ENCODE measurements around the gene CAPN11.

CAPN11 gene

DNA sequence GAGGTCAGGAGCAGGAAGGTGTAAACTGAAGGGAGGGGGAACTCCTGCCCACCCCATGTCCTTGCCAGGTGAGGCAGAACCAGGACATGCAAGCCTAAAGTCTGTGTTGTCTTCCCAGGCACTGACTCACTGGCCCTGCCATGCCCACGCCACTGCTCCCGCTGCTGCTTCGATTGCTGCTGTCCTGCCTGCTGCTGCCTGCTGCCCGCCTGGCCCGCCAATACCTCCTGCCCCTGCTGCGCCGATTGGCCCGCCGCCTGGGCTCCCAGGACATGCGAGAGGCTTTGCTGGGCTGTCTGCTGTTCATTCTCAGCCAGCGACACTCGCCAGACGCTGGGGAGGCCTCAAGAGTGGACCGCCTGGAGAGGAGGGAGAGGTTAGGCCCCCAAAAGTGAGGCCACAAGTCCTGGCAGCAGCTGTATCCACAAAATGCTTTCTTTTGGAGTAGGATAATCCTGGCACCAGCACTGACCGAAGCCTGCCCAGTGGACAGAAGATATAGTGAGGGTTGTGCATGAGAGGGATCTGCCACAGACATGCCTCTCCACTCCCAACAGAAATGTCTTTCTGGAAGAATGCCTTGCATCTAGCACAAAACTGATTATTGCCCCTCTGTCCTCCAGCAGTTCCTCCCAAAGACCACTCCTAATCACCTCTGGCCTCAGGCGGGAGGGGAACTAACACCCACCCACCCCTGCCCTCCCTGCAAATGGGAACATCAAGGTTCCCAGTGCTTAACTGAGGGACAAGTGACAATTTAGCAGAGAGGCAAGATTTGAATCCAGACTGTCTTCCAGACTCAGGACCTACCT, 58.9 kb downstream of the CAPN11 start:
- DNase-seq, result no peak

DNA sequence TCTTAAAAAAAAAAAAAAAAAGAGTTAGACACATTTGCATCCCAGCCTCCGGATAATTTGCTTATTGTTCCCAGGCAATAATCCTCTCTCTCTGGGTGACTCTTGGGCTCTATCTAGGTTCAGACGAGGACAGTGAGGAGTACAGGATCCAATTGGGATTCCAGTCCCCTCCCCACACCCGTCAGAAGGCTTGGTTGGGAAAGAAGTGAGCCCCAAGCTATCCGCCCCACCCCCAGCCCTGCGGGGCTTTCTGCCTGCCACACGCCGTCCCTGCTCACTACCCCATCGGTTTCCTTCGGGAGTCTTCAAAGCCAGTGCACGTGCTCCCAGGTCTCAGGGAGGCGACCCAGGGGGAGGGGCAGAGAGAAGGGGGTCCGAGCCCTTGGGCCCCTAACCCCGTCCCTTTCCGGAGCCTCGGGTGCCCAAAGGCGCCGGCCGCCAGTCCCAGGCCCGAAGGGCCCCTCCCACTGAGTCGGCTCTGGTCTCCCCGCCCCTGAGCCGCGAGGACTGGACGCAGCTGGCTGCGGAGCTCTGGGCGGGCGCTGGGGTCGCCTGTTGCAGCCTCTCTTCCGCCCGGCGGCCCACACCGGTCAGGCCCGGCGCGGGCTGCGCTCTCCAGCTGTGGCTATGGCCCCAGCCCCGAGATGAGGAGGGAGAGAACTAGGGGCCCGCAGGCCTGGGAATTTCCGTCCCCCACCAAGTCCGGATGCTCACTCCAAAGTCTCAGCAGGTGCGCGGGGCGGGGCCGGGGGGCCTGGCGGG, 60.6 kb downstream of the CAPN11 start:
- DNase-seq, result no peak

DNA sequence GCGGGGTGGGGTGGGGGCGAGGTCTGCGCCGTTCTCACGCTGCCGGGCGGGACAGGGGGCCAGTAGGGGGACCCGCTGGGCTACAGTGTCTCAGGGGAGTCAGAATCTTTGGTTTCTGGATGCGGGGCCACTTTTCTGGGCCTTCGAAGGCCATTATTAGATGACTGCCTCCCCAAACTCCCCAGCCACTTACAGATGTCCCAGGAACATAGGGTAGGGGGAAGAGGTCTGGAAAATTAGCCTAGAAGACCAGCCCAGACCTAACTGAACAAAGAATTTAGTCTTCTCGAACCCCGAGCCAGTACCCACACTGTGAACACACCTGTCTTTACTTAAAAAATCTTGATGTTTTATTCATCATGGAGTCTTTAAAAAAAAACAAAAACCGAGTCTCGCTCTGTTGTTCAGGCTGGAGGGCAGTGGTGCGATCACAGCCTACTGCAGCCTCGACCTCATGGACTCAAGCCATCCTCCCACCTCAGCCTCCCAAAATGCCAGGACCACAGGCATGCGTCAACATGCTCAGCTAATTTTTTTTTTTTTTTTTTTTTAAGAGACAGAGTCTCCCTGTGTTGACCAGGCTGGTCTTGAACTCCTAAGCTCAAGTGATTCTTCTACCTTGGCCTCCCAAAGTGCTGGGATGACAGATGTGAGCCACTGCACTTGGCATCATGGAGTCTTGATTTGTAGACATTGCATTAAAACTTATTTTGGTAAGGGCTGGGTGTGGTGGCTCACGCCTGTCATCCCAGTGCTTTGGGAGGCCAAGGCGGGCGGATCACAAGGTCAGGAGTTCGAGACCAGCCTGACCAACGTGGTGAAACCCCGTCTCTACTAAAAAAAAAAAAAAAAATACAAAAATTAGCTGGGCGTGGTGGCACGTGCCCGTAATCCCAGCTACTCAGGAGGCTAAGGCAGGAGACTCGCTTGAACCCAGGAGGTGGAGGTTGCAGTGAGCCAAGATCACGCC, 61.5 kb downstream of the CAPN11 start:
- no peak for DNase-seq

DNA sequence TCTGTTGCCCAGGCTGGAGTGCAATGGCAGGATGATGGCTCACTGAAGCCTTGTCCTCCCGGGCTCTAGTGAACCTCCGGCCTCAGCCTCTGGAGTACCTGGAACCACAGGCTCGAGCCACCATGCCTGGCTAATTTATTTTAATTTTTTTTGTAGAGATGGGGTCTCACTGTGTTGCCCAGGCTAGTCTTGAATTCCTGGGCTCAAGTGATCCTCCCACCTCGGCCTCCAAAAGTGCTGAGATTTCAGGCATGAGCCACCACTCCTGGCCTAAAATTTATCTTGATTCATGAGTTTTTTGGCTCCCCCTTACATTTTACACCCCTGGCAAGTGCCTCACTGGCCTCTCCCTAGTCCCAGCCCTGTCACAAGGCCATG, 62.3 kb downstream of the CAPN11 start:
- no peak for DNase-seq

DNA sequence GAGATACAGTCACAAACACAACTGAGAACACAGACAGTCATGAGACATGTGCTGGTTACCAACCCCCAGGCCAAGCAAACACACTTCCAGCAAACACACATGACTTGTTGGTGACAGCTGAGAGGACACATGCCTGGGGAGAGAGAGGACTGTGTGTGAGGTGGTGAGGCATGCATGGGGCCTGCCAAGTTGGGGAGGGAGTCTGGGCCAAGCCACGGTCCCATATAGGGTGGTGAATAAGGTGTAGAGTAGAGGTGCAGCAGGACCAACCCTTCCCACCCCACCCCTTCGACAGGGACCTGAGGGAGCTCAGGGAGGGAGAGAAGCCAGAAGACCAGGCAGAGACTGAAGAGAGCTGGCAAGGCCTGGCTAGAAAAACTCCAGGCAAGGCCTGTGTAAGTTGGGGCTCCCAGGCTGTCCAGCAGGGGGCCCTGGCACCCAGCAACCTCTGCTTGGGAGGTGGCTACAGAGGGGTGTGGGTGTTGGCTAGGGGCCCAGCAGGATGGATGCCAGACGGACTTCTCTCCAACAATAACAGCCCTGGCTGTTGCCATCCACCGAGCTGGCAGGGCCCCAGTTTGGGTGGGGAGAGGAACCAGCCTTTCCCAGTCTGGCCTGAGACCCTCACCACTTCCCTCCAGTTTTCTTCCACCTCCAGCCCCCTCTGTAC, 62.8 kb downstream of the CAPN11 start:
- DNase-seq, result peak; percentile 69

DNA sequence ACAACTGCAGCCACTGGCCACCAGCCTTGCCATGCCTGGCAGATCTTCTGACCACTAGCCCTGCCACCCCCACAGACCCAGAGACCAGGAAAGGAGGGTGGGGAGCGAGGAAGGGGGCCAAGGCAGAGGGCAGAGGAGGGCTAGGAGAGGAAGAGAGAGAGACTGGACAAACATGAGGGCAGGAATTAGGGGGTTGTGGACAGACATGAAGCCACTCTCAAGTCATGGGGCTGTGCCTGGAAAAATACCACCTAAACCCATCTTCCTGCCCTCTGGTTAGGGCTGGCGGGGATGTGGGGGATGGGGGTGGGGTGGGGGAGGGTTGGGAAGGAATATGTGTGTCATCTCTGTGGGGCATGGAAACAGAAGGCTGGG, 63.3 kb downstream of the CAPN11 start:
- DNase-seq, result no peak

DNA sequence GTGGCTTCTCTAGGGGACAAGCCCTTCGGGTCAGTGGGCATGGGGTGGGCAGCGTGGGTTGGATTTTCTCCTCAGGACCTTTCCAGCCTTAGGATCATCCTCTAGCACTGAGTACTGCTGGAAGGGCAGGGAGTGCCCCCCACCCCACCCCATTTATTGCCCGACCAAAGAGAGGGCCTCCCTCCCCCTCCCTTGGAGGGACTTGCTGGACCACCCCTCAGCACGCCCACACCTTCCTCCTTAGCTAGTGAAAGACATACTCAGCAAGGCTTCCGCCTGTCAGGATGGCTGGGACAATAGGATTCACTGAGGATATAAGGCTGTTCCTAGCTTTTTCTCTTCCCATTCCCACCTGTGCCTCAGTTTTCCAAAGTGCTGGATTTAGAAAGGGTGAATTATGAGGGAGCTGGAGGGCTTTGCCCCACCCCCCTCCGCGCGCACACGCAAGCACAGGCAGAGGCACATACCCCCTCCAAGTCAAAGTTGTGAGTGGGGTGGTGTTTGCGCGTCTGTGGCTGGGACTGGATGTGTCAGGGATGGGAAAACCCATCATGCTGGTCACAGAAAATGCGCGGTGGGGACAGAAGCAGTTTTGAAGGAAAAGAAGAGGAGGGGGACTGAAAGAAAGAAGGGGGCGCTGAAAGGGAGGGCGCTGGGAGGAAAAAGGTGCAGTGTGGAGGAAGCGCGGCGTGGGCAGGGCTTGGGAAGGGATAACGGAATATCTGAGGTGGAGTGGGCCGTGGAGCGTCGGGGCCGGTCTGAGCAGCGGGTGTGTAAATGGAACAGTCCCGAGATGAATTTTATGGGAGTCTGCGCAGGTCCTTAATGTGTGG, 64.1 kb downstream of the CAPN11 start:
- DNase-seq, result no peak

DNA sequence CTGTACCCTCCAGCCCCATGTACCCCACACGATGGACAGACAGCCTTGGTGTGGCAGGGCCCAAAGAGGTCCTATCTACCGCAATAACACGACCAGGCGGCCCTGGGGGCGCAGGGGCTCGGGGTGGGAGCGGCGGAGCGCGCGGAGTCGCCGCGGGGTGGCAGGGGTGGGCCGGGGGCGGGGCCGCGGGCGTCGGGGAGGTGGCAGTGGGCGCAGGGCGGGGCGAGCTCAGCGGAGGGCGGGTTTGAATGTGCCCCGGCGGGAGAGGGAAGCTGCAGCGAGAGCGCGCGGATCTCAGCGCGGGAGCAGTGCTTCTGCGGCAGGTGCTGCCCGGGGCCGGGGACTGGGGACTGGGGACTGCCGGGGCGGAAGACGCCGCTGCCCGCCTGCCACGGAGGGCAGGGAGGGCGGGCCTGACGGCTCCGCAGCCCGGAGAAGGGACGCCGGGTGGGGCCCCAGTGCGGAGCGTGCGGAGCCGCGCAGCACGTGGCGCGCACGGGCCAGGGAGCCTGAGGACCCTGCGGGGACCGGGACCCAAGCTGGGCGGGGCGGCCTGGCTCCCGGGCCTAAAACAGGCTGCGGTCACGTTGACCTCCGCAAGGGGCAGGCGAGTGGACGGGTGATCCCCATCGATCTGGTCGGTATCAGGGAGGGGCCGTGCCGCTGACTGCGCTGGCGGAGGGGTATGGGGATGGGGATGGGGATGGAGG, 64.9 kb downstream of the CAPN11 start, which contains the start of gene SLC29A1:
SLC29A1 (plus strand) TSS at position 277 of the 710 bp plus-strand sequence. CDS start 3,719 bp downstream, outside the sequence.
- DNase-seq, result peak; percentile 88

DNA sequence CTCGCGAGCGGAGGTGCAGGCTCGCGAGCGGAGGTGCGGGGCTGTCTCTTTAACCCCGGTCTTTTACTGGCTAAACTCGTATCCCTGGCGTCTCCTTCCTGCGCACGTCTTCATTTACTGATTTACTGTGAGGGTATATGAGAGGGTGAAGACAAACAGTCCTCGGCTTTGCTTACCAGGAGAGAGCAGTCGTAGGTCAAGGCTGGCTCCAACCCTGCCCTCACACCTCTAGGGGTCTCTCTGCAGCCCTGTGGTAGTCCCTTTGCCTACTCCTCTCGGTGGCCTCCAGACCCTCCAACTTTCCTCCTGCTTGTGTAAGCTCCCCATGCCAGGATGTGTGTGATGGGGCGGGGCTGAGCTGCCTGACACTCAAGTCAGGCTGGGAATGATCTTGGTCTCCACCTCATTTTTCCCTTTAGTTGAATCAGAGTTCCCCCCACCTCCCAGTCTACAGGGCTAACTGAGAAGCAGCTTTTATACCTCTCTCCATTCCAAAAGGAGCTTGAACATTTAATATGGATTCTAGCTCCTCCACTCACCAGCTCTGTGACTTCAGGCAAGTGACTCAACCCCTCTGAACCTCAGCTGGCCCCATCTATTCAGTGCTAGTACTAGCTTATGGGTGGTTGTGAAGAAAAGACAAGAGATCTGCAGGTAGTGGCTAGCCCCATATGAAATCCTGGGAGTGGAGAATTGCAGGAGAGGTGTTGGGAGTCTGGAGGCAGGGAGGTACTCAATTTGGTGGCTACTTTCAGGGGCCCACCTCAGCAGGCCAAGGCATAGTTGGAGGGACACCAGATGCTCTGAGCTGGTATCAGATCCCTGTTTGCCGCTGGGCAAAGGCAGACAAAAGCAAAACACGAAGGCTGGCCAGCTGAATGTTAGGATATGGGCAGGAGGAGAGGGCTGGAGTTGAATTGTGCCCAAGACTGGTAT, 65.7 kb downstream of the CAPN11 start:
- no peak for DNase-seq

DNA sequence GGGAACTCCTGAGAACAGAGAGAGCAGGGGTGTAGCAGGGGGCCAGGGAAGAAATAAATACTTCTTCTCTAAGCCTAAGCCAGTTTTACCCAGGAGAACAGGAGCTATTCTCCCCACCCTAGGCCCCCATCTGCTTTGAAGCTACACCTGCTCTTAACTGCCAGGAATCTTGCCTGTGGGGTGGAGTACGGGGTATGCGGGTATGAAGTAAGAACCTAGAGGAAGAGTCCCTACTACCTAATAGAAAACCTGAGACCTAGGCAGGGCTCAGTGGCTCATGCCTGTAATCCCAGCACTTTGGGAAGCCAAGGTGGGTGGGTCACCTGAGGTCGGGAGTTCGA, 66.3 kb downstream of the CAPN11 start:
- DNase-seq, result no peak

DNA sequence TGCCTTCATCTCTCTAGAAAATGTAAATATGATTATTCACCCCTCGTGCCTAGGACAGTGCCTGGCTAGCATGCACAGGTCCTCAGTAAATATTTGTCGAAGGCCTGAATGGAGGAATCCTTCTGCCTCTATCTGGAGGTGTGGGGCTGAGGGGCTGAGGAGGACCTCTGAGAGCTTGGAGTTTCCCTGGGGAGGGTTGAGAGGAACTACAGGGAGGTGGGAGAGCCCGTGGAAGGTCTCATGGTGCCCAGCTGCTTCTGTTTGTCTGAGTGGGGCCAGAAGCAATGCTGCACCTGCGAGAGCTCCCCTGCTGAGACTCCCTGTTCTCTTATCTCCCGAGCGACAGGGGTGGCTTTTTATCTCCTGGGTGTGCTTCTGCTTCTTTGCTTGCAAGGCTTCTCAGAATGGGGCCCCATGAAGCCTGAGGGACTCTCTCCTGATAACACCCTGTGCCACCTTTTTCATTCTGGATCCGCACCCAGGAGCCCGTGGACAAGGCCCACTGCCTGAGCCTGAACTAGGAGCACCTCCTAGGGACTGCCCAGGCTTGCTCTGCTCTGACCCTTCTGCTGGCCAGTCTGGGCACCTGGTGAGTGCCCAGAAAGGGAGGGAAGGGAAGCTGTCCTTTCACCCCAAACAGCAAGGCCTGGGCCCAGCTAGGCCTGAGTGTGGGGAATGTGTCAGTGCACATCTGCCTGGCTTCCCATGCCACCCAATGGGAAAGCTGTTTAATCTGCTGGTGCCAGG, 67.1 kb downstream of the CAPN11 start:
- no peak for DNase-seq

DNA sequence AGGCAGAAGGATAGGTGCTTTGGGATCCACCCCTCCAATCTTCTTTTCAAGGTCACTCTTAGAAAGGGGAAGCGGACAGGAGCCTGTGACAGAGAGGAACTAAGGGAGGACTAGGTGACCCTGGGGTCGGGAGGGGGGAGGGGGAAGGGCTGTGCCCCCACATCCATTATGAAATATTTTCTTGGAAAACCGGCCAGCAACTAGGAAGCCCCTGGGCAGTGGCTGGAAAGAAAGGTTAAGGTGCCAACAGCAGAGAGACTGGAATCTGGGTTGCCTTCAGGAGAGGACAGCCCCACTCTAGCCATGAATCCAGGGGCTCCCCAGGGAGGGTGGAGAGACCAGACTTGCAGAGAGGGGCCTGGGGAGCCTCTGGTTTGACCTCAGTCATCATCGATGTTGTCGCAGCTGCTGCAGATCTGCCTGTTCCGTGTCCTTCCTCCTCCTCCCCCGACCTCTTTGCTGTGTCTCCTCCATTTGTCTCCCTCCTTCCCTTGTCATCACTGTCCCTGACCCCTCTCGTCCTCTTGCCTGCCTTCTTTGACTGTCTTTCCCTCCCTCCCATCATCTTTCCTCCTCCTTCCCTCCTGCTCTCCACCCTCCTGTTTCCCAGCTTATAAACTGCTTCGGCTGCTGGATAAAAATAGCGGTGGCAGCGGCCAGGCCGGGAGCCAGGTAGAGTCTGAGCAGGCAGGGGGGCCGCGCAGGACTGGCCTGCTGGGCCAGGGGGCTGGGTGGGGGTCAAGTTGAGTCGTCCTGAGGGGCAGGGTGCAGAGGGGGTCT, 67.9 kb downstream of the CAPN11 start:
- no peak for DNase-seq

DNA sequence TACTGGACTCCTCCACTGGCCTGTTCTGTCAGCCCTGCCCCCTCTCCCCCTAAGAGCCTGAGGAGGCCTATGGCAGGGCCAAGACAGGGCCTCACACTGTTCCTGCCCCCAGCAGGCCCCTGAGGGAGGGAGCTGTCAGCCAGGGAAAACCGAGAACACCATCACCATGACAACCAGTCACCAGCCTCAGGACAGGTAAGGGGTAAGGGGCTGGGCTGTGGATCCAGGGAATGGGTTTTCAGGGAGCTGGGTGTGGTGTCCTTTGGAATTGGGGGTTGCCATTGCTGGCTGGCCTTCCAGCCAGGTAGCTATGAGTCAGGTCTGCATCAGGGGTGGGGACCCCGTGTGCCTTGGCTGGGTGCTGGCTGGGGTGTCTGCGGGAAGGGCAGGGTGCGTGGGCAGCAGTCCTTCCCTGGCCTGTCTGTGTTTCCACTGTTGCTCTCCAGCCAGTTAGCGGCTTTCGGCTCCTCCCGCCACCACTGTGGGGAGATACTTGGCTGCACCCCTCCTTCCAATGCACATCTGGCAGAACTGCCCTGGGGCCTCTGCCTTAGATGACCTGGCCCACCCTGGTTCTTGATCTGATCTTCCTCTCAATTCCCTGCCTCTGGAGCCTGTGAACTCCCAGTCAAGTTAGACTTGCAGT, 68.7 kb downstream of the CAPN11 start:
- DNase-seq, result no peak

DNA sequence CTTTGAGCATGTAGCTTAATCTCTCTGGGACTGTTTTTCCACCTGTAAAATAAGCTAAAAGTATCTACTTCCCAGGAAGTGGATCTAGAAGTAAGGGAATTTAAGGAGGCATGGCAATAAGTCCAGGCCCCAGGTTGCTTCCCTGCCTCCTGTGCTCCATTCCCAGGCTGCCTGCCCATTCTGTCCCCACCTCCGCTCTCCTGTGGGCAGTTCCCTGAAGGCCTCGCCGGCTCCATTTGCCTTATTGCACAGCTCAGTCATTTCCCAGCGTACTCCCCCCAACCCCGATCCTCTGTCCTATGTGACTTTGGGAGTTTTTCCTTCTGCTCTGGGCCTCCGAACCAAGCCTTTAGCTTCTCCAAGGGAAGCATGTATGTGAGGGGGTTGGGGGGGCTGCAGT, 69.4 kb downstream of the CAPN11 start:
- DNase-seq, result no peak

DNA sequence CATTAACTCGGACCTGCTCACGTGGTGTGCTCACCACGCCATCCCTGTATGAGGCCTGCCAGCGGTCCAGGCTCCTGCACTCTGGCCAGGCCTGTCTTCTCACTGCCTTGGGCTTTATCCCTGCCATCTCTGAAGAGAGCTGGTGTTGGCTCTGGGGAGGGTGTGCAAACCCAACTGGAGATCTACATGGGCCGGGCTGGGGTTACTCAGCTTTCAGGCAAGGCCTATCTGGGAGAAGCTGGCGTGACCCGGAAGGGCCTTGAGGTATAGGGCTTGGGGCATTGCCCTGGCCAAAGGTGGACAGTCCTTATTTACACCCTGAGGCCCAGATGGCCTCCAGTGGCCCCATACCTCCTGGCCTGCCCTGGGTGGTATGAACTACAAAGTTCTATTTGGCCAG, 69.8 kb downstream of the CAPN11 start:
- no peak for DNase-seq

DNA sequence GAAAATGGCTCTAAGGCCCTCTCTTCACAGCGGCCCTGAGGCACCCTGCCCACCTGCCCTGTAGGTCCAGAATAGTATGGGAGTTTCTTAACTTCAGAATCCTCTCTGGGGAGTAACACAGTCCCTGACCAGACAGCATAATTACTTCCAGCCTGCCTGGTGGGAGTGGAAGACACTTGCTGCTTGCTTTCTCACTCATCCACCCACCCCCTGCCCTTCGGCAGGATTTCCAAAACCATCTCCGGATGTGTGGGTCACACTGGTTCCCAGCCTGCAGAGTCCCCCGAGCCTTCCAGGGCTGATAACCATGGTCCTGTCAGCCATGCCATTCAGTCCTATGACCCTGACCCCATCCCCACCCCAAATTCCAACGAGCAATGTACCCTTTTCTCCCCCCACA, 70.2 kb downstream of the CAPN11 start:
- DNase-seq, result no peak

DNA sequence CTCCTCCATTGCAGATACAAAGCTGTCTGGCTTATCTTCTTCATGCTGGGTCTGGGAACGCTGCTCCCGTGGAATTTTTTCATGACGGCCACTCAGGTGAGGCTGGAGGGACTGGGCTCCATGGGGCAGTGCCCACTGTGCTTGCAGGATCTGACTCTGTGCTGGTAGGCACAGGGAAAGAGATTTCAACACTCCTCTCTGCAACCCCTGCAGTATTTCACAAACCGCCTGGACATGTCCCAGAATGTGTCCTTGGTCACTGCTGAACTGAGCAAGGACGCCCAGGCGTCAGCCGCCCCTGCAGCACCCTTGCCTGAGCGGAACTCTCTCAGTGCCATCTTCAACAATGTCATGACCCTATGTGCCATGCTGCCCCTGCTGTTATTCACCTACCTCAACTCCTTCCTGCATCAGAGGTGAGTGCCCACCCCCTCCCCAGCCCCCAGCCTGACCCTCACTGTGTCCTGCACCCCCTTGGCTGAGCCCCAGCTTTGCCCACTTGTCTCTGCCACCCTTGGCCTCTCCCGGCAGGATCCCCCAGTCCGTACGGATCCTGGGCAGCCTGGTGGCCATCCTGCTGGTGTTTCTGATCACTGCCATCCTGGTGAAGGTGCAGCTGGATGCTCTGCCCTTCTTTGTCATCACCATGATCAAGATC, 70.9 kb downstream of the CAPN11 start:
- DNase-seq, result no peak
